GM18499 (cell line): ENCODE data around the gene MTARC1.
A peak's percentile ranks its signal among the peaks of the same experiment; 100 is the strongest.

Source experiments
- ATAC-seq: cut with Tn5 transposase; IDR thresholded peaks from one replicate; pipeline ENCODE4 v1.9.1; 2021; ENCODE audit warnings: moderate number of reproducible peaks; ENCODE audit not compliant: insufficient read depth, unreplicated experiment

MTARC1 gene

GRCh38 chr1:220786337-220787068 lies at the start of gene MTARC1:
MTARC1 (plus strand) TSS chr1:220786913; CDS start chr1:220786945, 32 bp downstream.
- ATAC-seq = peak; percentile 64

GRCh38 chr1:220741349-220741748 lies 45.4 kb upstream of the MTARC1 start:
- ATAC-seq = no peak

- ATAC-seq = no peak
Measured at GRCh38 chr1:220741825-220742224, 44.9 kb upstream of the MTARC1 start.

- no peak for ATAC-seq
Measured at GRCh38 chr1:220742520-220742919, 44.2 kb upstream of the MTARC1 start.

GRCh38 chr1:220746851-220747250 lies 39.9 kb upstream of the MTARC1 start:
- no peak for ATAC-seq

- ATAC-seq = no peak
Measured at GRCh38 chr1:220747437-220748088, 39.1 kb upstream of the MTARC1 start.

GRCh38 chr1:220748089-220748934 lies 38.4 kb upstream of the MTARC1 start, which contains the start of gene MTARC2:
MTARC2 (plus strand) TSS chr1:220748322; CDS start chr1:220748532, 210 bp downstream.
- ATAC-seq = peak; percentile 93

GRCh38 chr1:220748936-220749335 lies 37.8 kb upstream of the MTARC1 start:
- no peak for ATAC-seq

GRCh38 chr1:220750131-220750515 lies 36.6 kb upstream of the MTARC1 start:
- ATAC-seq = no peak

GRCh38 chr1:220751111-220751510 lies 35.6 kb upstream of the MTARC1 start:
- ATAC-seq = no peak

GRCh38 chr1:220754212-220754917 lies 32.3 kb upstream of the MTARC1 start:
- ATAC-seq = no peak

GRCh38 chr1:220754918-220755295 lies 31.8 kb upstream of the MTARC1 start:
- ATAC-seq = no peak

GRCh38 chr1:220755309-220755708 lies 31.4 kb upstream of the MTARC1 start:
- ATAC-seq = no peak

- ATAC-seq = no peak
Measured at GRCh38 chr1:220757441-220757840, 29.3 kb upstream of the MTARC1 start.

- ATAC-seq = no peak
Measured at GRCh38 chr1:220759147-220759546, 27.6 kb upstream of the MTARC1 start.

- ATAC-seq = no peak
Measured at GRCh38 chr1:220761688-220762427, 24.9 kb upstream of the MTARC1 start.

- ATAC-seq = no peak
Measured at GRCh38 chr1:220764757-220765156, 22.0 kb upstream of the MTARC1 start.

GRCh38 chr1:220767312-220768125 lies 19.2 kb upstream of the MTARC1 start:
- ATAC-seq = no peak

- ATAC-seq = peak; percentile 30
Measured at GRCh38 chr1:220768126-220768601, 18.5 kb upstream of the MTARC1 start.
